SIG-M5 (cell line): ENCODE measurements around the gene ZNF91.
"Not testable (repeated sequence)": the region's sequence is repeated elsewhere in the genome, so short reads cannot be mapped to it uniquely, and the experiment has no call there.

Source experiments
- DNase-seq: peaks from one replicate; lab custom pipeline; 2025; lab: John Stamatoyannopoulos, UW

The ZNF91 gene

GRCh38 chr19:23395722-23396117 lies 449 bp upstream of the ZNF91 start:
- DNase-seq: not testable (repeated sequence)

GRCh38 chr19:23394511-23394910 lies 760 bp downstream of the ZNF91 start:
- no peak for DNase-seq

GRCh38 chr19:23393121-23393520 lies 2.1 kb downstream of the ZNF91 start:
- DNase-seq: no peak

- DNase-seq: no peak
These were observed 4.0 kb downstream of the ZNF91 start for GRCh38 chr19:23391236-23391635.

- no peak for DNase-seq
These were observed 9.9 kb downstream of the ZNF91 start for GRCh38 chr19:23385404-23385803.

GRCh38 chr19:23384858-23385257 lies 10.4 kb downstream of the ZNF91 start:
- DNase-seq: no peak

GRCh38 chr19:23384166-23384565 lies 11.1 kb downstream of the ZNF91 start:
- no peak for DNase-seq

- no peak for DNase-seq
These were observed 12.3 kb downstream of the ZNF91 start for GRCh38 chr19:23382955-23383354.

- no peak for DNase-seq
These were observed 14.2 kb downstream of the ZNF91 start for GRCh38 chr19:23381114-23381513.

- DNase-seq: not testable (repeated sequence)
These were observed 15.6 kb downstream of the ZNF91 start for GRCh38 chr19:23379671-23380070.

- no peak for DNase-seq
These were observed 16.3 kb downstream of the ZNF91 start for GRCh38 chr19:23378948-23379347.

GRCh38 chr19:23377276-23377675 lies 18.0 kb downstream of the ZNF91 start:
- no peak for DNase-seq

GRCh38 chr19:23366437-23366836 lies 28.8 kb downstream of the ZNF91 start:
- no peak for DNase-seq

- not testable (repeated sequence) for DNase-seq
These were observed 29.2 kb downstream of the ZNF91 start for GRCh38 chr19:23366031-23366430.

GRCh38 chr19:23365222-23365621 lies 30.0 kb downstream of the ZNF91 start:
- DNase-seq: no peak

- not testable (repeated sequence) for DNase-seq
These were observed 33.4 kb downstream of the ZNF91 start for GRCh38 chr19:23361843-23362242.

- DNase-seq: no peak
These were observed 43.5 kb downstream of the ZNF91 start for GRCh38 chr19:23351806-23352205.

GRCh38 chr19:23346696-23347095 lies 48.6 kb downstream of the ZNF91 start:
- no peak for DNase-seq

- no peak for DNase-seq
These were observed 49.4 kb downstream of the ZNF91 start for GRCh38 chr19:23345838-23346237.

GRCh38 chr19:23343434-23344010 lies 51.7 kb downstream of the ZNF91 start:
- DNase-seq: no peak

- no peak for DNase-seq
These were observed 67.1 kb downstream of the ZNF91 start for GRCh38 chr19:23328211-23328610.

- DNase-seq: no peak
These were observed 73.2 kb downstream of the ZNF91 start for GRCh38 chr19:23321953-23322549.

GRCh38 chr19:23321403-23321802 lies 73.9 kb downstream of the ZNF91 start:
- not testable (repeated sequence) for DNase-seq

- not testable (repeated sequence) for DNase-seq
These were observed 75.7 kb downstream of the ZNF91 start for GRCh38 chr19:23319571-23319970.
